Activated T-helper 9 cell treated with anti-CD3 and anti-CD28 coated beads, Interleukin-2, amount 50 U/mL, for 16 hours (primary cell): ENCODE measurements around the gene HOXA11.

ENCODE experiments used
- DNase-seq: peaks from one replicate; pipeline ENCODE4 v3.0.0-alpha.2; 2020; ENCODE audit warnings: low read depth

The HOXA11 gene

DNA sequence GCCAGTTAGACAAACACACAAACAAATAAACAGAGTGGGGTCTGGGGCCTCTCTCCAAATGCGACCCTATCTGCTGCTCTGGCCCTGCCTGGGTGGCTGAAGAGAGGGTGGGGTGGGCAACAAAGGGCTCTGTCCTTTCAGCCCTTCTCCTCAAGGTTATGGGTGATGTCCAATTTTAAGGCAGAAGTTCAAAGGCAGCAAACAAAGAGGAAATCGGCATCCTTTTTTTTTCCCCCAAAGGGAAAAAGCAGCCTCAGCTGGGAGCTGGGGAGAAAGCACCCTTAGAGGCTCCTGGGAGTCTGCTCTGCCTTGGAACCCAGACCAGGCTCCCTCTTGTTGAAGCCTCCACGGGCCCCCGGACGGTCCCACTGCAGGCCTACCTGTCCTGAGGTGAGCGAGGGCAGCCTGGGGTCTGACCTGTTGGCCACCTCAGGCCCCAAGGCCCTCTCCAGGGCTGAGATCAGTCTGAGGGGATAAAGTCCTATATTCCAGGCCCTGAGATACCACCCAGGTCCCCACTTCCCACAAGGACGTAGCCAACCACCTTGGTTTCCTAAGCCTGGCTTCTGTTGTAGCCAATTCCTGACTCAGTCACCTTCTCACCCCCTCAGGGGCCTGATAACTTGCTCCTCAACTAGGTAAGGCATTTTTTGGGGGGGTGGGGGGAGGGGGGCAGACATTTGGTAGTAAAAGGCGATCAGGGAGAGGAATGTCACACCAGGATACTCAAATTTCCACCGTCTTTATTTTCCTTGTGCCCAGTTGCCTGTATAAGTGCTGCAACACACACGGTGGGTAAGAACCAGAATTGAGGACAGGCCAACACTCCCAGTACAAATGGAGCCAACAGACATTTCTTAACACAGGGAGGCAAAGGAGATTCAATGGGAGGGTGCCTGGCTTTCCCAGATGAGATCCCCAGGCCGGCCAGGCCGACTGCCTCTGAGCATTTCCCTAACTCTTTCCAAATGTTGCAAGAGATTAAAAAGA is 4.3 kb downstream of the HOXA11 start:
- no peak for DNase-seq

DNA sequence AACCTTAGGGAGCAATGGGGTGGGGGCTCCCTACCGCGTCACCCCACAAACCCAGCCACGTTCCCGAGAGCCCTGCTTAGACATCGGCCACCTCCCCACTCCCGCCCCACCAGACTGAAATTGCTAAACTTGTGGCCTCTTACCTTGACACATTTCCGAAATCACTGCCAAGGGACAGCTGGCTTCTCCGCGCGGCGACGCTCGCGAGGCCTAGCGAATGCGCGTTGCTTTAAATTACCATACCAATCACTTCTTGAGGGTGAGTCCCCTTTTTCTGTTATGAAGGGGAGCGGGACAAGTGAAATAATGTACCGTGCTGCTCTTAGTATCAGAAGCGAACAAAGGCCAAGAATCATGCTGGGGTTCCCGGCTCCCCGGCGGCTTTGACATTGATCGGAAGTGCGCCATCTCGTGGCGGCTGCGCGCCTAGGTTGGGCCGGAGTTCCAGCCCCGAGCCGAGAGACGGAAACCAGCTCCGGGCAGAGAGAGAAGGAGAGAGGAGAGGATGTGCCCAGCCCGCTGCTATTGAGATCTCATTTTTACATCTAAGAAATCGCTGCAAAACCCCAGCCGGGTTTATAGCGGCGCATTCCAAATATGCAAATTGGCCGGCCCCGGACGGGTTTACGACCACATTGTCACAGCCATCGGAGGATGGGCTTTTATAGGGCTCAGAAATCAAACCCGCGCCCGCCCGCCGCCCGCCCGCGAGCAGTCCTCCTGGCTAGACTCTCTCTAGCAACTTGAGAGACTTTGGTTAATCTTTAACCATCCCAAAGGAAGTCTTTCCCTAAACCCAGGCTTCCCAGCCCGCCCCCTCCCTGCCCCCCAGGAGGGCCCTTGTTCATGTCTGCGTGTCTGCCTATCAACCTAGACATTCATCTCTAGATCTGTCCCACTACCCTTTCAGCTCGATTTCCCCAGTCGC is 5.3 kb downstream of the HOXA11 start:
- peak; percentile 34 for DNase-seq

DNA sequence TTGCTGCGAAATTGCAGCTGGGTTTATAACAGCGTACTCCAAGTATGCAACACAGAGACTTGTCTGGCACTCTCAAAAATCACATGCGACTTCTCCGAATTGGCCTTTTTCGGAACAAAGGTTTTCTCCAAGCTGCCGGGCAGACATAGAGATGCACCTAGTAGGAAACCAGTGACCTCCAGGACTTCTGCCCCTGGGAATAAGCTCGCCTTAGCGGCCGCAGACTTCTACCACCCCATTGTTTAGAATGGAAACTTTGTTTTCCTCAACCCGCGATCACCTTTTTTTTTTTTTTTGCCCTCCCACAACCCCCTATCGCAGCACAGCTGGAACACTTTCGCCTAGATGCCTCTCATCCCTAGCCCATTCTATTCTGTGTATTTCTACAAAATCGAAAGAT is 6.0 kb downstream of the HOXA11 start:
- DNase-seq = no peak

DNA sequence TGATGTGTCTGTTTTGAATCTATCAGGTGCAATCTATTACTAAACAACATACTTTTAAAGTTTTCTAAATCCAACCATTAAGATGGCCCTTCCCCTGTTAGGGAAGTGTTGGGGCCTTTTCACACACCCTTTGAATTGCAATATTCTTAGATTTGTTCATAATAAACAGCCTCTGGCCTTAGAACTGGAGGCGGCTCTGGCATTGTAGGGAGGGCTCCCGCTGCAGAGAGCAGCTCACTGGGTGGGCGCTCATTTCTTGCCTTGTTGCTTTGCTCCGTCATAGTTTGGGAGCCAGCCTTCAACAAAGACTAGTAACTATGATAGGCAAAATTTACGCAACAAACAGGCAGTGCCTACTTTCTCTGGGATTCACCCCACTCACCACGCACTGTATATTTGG is 6.7 kb downstream of the HOXA11 start:
- DNase-seq = no peak

DNA sequence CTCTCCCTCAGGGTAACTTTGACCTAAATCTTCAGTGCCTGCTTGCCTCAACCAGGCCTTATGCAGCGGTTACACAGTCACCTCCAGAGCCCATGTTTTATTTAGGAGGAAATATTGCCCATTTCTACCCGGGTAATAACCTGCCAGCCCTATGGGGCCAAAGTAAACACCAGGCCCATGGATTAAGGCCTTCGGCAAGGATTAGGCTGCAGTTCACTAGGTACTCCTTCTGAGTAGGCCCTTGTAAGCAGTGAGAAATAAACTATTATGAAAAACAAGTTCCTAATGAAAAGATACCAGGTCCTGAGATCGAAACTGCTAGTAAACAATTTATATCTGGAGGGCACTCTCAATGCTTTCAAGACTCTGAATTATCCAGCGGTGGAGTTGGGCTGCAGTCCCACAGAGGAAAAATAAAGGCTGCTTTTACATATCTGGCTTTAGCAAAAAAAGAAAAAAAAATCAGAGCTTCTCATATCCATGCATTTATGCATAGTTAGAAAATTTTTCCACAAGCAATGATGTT is 7.2 kb downstream of the HOXA11 start:
- DNase-seq = no peak

DNA sequence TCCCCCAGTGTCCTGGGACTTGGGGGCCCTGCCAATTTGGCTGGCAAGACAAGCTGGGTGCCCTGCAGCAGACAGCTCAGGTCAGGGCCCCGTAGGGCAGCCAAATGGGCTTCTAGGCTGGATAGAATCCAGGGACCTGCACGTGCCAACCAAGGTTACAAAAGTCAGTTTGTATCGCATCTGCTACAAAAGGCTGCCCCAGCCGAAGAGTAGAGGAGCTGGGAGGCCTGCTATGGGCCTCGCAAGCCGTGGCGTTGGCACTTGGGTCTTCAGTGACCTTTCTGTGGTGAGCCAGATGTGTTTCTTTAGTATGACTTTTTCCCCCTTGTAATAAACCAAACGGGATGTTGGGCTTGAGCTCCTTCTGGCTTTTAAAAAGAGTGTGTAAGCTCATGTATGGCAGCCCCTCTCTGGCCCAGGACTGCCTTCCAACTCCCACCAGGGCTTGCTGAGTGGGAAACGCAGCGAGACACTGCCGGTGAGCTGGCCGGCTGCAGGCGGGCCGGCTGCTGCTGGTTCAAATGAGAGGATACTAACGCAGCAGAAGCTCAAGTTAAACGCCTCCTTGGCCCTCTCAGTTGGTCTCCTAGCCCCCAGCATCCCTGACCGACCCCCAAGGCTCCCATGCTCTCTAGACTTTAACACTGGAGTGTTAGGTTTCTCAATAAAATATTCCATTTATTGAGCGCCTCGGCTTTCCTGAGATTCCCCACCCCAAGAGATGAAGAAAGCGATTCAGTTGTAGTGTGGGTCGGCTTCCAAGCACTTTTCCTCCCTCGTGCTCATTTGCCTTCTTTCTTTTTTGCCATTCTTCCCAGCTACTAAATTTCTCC is 7.9 kb downstream of the HOXA11 start:
- no peak for DNase-seq

DNA sequence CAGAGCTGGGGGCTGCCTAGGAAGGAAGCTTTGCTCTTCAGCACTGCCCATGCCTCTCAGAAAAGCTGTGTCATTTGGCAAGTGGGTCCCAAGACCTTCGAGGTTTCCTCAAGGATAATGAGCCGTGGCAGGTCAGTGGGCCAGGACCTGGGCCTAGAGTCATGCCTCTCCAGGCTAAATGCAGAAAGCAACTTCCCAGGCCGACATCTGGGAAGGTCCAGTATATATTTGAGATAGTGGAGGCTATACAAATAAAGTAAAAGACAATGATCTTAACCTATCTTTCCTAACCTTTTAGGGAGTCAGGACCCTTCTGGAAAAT is 8.5 kb downstream of the HOXA11 start:
- DNase-seq = no peak

DNA sequence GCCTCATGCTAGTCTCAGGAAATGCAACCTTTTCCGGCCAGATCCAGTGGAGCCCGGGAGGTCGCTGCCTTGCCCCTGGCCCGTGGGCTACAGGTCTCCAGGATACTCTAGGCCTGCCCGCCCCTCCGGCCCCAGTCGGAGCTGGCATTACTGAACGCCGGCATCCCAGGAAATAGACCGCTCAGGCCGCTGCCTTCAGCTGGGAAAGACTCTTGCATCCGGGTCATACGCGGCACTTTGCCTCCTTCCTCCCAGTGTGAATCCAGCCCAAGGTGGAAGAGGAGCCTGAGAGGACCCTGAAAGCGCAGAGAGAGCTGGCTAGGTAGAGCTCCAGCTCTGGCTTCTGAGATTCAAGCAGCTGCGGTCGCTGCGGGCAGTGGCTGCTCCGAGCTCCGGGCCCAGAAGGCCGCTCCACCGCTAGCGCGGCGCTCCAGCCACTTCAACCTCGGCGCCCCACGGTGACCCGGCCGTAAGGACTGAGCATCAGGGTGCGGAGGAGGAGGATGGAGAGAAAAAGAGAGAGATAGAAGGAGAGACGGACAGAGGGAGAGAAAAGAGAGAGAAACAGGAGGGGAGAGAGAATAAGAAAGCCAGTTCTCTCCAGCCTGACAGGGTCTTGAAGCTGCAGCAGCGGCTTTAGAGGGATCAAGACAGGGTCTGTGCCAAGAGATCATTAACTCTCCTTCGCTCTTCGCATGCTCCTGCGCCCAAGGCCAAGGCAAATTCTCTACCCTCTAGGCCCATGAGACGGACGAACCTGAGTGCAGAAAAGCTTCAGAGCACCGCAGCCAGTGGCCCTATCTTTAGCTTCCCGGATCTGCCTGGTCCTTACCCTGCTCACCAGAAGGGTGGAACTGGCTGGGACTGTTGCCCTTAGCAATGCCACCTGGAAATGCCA is 9.2 kb downstream of the HOXA11 start:
- no peak for DNase-seq

DNA sequence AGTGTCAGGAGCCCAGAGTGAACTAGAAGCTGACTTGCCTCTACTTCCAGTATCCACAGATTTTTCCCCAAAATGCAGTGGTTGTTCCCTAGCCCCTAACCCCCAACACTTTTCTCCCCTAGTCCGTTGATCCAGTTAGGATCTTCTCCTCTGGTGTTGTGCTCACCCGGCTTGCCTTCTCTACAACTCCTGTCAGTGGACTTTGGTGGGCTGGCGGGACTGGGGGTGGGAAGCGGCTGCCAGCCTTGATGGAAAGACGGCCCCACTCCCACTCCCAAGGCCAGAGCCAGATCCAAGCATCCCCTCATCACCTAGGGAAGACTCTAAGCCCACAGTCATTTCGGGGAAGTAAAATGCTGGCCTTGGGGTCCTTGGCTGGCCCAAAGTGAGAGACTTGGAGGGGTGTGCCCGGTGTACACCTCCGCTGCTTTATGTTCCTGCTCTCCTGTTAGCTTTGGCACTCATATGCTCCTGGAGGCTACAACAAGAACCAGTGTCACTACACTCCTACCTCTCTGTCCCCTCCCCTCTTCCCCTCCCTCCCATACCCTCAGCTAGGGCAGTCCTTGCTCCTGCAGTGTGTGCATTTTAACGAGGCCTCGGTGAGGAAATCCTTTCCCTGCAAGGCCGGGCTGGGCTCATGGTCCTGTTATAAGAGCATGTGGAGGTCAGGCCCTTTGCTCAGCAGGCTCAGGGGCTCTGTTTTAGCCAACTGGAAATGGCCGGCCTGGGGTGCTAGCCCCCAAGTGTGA is 10.0 kb downstream of the HOXA11 start:
- DNase-seq = no peak

DNA sequence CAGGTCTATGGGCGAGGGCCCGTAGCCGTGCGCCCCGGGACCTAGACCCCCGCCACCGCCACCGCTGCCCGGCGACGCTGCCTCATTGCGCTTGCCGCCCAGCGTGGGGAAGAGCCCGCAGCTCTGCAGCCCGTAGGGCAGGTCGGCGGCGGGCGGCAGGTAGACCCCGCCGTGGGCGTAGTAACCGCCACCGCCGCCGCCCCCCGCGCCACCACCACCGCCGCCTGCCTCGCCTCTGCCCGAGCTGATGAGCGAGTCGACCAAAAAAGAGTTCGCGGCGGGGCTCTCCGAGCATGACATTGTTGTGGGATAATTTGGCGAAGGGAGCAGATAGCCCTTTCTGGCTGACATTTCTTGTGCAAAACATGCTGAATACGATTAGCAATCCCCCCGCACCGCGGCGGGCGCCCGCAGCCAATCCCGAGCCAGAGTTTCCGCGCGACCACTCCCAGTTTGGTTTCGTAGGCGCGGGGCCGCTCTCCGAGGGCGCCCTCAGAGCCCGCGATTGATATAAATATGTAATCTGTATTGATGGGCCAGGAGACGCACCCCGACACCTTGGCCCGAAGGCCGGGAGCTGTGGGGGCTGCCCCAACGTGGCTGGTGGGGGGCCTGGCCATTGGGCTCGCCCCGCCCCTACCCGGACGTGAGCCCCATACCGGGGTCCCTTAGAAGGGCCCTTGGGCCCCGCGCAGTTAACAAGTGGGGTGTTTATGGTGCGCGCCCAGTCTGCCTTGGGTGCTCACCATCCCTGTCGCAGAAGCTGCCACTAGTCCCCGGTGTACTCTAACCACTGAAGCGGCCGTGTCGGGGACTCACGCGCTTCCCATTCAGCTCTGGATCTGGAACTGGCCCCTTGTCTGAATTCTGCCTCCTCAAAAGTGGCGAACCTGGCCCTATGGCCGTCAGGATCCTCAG is 10.8 kb downstream of the HOXA11 start, which contains the start of gene HOXA10:
TSS of gene HOXA10 (minus strand) at position 365 of the 918 bp plus-strand sequence. CDS start at position 351, 14 bp downstream.
- DNase-seq = no peak

DNA sequence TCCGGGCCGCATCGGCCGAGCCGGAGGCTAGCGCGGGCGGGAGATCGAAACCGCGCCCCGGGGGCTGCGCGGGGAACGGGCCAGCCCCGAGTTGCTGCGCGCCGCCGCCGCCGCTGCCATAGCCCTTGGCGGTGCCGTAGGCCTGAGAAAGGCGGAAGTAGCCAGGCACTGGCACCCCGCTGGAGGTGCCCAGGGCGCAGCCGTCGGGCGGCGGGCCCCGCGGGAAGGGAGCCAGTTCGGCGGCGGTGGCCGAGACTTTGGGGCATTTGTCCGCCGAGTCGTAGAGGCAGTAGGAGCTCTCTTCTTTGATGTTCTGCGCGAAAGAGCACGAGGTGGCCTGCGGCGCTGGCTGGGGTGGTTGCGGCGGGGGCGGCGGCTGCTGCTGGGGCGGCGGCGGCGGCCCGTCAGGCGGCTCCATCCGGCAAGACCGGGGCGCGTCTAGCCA is 11.5 kb downstream of the HOXA11 start:
- no peak for DNase-seq

DNA sequence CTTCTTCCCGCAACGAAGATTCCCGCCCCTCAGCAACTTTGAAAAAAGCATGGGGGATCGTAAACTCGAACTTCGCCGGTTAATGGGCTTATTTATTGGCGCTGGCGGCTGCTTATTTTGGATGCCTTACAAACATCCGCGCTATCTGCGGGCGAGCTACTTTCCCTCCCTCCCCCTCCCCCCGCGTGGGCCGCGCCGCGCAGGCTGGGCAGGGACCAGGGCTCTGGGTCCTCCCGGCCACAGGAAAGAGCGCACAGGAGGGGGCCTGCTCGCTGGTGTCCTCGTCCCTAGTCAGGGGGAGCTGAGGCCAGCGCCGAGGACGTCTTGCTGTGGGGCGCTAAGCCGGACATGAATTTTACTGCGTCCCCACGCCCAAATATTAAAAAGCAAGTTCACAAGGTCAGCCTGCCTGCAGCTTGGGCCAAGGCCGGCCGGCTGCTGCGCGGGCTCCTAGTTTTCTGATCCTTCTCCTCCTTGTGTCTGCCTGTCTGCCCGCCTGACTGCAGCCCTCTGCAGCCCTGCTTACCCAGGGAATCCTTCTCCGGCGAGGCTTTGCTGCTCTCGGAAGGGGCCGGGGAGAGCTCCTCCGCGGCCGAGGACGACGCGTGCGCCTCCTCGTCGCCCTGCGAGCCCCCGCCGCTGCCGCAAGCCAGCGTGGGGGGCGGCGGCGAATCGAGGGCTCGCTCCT is 12.1 kb downstream of the HOXA11 start:
- no peak for DNase-seq

DNA sequence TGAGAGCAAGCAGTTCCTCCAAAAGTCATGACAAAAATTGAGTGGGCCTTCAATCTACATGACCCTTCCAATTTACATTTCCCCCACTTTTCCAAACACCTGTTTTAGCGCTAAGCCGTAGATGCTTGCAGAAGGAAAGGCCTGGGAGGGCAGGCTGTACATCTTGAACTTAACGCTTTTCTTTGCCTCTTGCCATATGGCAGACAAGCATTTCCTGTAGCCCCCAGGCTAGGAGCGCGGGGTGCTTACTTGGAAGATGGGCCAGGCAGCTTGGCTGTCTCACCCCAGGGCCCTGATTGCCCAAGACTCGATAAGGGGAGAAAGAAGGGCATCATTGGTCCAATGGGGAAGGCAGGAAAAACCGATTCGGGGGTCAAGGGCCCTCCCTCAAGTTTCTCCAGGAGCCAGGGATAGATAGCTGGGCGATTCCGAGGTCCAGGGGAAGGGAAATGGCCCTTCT is 12.7 kb downstream of the HOXA11 start:
- DNase-seq = no peak

DNA sequence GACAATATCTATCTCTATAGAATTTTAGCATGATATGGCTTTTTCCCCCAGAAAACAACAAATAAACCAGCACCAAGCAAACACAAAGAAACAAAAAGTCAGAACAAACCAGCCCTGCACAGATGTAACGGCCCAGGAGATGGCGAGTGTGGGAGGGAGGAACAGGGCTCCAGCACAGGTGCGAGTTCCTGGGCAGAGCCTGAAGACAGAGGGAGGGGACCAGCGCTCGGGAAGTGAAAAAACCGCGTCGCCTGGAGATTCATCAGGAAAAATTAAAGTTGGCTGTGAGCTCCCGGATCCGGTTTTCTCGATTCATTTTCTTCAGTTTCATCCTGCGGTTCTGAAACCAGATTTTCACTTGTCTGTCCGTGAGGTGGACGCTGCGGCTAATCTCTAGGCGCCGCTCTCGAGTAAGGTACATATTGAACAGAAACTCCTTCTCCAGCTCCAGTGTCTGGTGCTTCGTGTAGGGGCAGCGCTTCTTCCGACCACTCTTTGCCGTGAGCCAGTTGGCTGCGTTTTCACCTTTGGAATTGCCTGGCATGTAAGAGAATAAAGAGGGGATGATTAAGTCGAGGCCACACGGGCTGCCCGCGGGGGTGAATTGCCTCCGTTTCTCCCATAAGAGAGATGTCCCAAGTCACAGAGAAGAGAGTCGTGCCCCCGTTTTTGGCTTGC is 13.3 kb downstream of the HOXA11 start:
- DNase-seq = no peak

DNA sequence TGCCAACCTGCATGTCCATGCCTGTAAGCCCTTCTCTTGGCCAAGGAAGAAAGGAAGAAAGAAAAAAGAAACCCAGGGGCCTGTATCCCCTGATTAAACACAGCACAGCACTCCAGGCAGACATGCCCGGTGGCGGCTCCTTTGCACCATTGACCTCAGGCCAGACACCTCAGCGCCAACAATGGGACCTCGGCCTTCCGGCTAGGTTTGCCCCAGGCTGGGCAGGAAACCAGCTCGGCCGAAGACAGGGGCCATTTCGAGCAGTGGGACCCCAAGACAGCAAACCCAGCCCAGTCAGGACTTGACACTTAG is 13.8 kb downstream of the HOXA11 start:
- DNase-seq = no peak

DNA sequence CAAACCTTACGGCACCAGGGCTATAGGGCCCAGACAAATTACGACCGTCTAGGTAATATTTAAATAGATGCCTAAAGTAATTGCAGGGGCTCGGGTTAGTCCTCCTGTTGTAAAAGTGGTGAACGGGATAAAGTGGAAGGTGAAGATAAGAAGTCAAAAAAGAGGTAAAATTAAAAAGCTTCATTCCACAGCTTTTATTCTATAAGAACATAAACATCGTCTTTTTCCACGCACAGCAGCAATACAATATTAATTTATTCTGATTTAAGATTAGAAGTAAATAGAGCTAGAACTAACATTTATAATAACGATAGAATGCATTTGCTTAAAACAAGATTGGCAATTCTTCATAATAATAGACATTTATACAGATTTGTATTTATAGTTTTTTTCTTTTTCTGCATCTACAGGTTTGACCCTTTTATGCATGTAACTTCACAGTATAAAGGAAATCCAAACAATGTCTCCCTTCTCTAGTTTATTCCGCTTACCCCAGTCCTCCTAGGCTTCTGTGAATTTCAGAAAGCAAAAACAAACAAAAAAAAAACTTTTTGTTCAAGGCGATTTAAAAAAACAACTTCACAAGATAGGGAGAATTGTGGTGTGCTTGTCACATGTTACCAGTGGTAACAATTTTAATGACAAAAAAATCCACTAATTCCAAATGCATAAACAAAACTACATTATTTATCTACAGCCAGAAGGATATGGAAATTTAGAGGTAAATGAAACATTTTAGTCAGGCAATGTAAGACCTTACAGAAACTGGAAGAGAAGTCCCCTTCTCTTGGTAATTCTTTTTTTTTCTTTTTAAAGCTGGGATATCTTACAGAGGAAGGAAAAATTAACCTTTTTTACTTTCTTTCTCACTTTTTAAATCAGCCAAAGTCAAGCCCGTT is 14.4 kb downstream of the HOXA11 start:
- no peak for DNase-seq
